ENCODE measurements around the gene SUN5. TPM values are rescaled to one million over a fixed set of nuclear protein-coding genes. Genes with fewer than 3 reads are reported as not detected.

The SUN5 gene
- total RNA-seq, 1 donor from 2014 or later, result not detected

DNA sequence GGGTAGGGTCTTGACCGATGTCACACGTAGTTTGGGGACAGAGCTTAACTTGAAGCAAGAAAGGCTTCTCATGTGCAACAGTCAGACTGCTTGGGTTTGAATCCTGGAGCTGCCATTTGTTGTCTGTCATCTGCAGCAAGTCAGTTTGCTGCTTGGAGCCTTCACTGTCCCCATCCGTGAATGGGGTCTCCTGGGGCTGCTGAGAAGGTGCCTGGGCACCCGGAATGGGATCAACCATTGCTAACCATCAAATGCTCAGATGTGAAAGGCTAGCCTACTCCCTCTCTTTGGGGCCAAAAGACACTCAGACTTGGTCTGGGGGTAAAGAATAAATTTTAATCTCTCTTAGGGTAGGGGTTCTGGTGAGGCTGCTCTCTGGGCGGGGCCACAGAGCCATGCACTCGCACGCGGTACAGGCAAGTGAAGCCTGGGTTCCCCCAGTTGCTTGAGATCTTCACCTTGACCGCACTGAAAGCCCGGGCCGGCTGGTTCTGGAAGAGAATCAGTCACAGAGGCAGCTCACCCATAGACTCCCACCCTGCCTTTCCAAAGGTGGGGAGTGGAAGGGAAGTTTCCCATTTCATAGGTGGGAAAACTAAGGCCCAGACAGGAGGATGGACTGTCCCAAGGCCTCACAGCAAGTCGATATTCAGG, 20.6 kb downstream of the SUN5 start:
- Mint-ChIP-seq H3K4me3 (no peak overlapping the region), H3K4me1 (no peaks in the 10 kb centered on the region), H3K36me3 (ENCODE audit: low read depth) (no peaks in the 10 kb centered on the region), H3K27me3 (no peaks in the 10 kb centered on the region), H3K27ac (no peak overlapping the region), H3K9me3 (no peaks in the 10 kb centered on the region)
- CTCF ChIA-PET, result no interaction called here
- POLR2A ChIA-PET, result interaction anchor here (1.1 kb wide), 1 partner anchor 9 kb away, joined by 3 read pairs; no protein-coding TSS in a partner anchor
- DNase-seq (no peak), ATAC-seq (ENCODE audit: low read depth) (no peak)
- intact Hi-C loops (cut with micrococcal nuclease), result no loop called here
- TF ChIP-seq, protein P1, sequence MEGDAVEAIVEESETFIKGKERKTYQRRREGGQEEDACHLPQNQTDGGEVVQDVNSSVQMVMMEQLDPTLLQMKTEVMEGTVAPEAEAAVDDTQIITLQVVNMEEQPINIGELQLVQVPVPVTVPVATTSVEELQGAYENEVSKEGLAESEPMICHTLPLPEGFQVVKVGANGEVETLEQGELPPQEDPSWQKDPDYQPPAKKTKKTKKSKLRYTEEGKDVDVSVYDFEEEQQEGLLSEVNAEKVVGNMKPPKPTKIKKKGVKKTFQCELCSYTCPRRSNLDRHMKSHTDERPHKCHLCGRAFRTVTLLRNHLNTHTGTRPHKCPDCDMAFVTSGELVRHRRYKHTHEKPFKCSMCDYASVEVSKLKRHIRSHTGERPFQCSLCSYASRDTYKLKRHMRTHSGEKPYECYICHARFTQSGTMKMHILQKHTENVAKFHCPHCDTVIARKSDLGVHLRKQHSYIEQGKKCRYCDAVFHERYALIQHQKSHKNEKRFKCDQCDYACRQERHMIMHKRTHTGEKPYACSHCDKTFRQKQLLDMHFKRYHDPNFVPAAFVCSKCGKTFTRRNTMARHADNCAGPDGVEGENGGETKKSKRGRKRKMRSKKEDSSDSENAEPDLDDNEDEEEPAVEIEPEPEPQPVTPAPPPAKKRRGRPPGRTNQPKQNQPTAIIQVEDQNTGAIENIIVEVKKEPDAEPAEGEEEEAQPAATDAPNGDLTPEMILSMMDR (IDR thresholded peaks at IDR 0.05), result no peak

DNA sequence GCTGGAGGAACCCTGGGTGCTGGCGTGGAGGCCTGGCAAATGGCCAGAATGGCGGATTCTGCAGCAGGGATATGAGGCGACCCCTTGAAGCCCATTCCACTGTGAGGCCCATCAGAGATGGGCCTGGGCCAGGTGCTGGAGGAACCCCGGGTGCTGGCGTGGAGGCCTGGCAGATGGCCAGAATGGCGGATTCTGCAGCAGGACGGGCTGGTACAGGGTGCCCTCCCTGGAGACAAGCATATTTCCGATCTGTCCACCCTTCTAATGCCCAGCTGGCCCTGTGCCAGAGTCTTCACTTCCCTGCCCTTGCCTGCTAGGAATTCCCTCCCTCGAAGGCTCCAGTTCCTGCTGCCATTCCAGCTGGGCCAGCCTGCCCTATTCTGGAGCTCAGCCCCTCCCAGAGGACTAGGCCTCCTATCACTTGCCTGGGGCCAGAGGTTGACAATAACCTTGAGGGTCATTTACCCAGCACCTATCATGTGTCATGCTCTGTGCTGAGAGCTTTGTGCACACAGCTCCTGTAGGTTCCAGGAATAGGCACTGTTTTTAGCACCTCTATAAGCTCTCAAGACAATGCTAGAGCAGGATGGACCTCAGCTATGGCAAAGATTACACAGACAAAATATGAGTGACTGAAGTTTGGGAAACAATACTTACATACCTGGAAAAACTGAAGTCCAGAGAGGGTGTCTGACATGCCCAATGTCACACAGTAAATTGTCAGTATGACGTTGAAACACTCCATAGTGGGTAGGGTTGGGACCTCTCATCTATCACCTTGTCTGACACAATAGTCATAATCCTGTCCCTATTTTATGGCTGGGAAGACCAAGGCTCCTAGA, 21.4 kb downstream of the SUN5 start:
- Mint-ChIP-seq H3K4me3 (no peak overlapping the region), H3K27ac (no peak overlapping the region), H3K27me3 (no peaks in the 10 kb centered on the region), H3K36me3 (ENCODE audit: low read depth) (no peaks in the 10 kb centered on the region), H3K4me1 (no peaks in the 10 kb centered on the region), H3K9me3 (no peaks in the 10 kb centered on the region)
- CTCF ChIA-PET, result no interaction called here
- intact Hi-C loops (cut with micrococcal nuclease), result no loop called here
- POLR2A ChIA-PET, result no interaction called here
- DNase-seq, result no peak
- no peak for ATAC-seq (ENCODE audit: low read depth)
- TF ChIP-seq, protein P1 (IDR thresholded peaks at IDR 0.05), result no peak

DNA sequence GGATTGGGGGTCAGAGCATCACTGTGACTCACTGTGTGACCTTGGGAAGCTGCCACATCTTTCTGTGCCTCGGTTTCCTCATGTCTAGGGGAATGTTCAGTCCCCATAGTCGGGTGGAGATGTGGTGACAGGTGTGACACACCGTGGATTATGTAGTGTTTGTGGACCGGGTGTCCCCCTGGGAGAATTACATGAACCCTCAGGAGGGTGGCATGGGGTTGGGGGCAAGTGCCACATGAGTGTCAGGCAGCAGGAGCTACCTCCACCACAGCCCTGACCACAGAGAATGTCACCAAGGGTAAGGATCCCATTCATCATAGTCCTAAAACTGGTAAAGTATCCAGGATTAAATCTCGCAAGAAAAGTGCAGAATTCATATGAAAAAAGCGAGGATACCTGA, 23.2 kb downstream of the SUN5 start:
- no peak overlapping the region for H3K27ac Mint-ChIP-seq
- DNase-seq, result no peak
- H3K27me3 Mint-ChIP-seq, result no peaks in the 10 kb centered on the region
- H3K9me3 Mint-ChIP-seq, result no peaks in the 10 kb centered on the region
- CTCF ChIA-PET, result no interaction called here
- H3K4me3 Mint-ChIP-seq, result no peak overlapping the region
- TF ChIP-seq, protein P1 (IDR thresholded peaks at IDR 0.05), result no peak
- H3K36me3 Mint-ChIP-seq (ENCODE audit: low read depth), result no peaks in the 10 kb centered on the region
- POLR2A ChIA-PET, result interaction anchor here (0.6 to 1.0 kb wide), 2 partner anchors 9 to 1537 kb away, joined by 6 to 8 read pairs; no protein-coding TSS in a partner anchor
- H3K4me1 Mint-ChIP-seq, result no peaks in the 10 kb centered on the region
- no peak for ATAC-seq (ENCODE audit: low read depth)
- intact Hi-C loops (cut with micrococcal nuclease), result no loop called here

DNA sequence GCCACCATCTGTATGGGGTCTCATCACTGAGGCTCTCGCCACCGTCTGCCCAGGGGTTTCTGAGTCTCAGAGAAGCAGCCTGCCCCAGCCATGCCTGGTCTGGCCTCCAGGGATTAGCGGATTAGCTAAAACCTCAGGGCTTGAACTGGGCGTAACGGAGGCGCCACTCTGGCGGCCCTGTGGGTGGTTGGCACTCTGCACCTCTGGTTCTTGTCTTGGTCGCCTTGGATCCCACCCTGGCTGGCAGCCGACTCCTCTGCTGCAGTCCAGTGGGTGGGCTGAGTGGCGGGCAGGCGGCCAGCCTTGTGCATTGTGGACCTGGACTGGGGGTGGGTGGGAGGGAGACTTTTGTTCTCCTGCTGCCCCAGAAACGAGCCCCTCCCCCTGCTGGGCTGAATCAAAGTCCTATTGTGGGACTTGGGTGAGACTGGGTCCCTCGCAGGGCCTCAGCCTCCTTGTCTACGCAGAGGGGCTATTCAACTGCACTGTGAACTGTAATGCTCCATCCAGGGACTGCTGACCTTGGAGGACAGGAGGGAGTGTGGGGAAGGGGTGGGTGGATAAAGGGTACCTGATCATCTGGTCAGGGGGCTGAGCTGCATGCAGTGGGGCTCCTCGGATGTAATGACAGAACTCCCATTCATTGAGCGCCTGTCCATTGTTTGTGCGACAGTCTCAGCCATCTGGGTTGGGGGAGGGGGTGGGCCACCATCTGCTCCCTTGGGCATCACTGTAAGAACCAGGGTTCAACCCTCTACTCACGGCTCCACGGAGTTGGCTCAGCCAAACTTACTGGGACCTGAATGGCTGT, 23.9 kb downstream of the SUN5 start:
- no peak overlapping the region for H3K4me3 Mint-ChIP-seq
- no peaks in the 10 kb centered on the region for H3K4me1 Mint-ChIP-seq
- no peak for DNase-seq
- no peak for ATAC-seq (ENCODE audit: low read depth)
- no peaks in the 10 kb centered on the region for H3K9me3 Mint-ChIP-seq
- H3K27me3 Mint-ChIP-seq, result no peaks in the 10 kb centered on the region
- H3K27ac Mint-ChIP-seq, result no peak overlapping the region
- ChIA-PET CTCF (no interaction called here), POLR2A (interaction anchor here (0.6 kb wide), 1 partner anchor 1537 kb away, joined by 8 read pairs; no protein-coding TSS in a partner anchor)
- no peaks in the 10 kb centered on the region for H3K36me3 Mint-ChIP-seq (ENCODE audit: low read depth)
- TF ChIP-seq, protein P1 (IDR thresholded peaks at IDR 0.05), result no peak
- intact Hi-C loops (cut with micrococcal nuclease), result no loop called here
